ENCODE results near the gene RETSAT. TPM values are rescaled to one million over a fixed set of nuclear protein-coding genes. Genes with fewer than 3 reads are reported as not detected.

The RETSAT gene
- total RNA-seq = 16.6 TPM
- long read RNA-seq, transcript RETSAT-201 (11 exons, 3,100 nt) = major isoform, 5 of 10 reads
- long read RNA-seq, partial matches to known transcripts = 3 of 10 reads
- long read RNA-seq, other reads (novel, unspliced or antisense) = 2 of 10 reads

- intact Hi-C loops (cut with DNase I) = no loop called here
- DNase-seq (ENCODE audit: low spot score) = peak; percentile 98
Observed at GRCh38 chr2:85354286-85355072, at the start of gene RETSAT, which contains the start of gene ELMOD3. Gene RETSAT, minus strand, starts transcription at chr2:85354528. Its CDS starts 21 bp downstream, at chr2:85354507. Gene ELMOD3, plus strand, starts transcription at chr2:85354769. Its CDS starts 2,430 bp downstream, at chr2:85357199.

- intact Hi-C loops (cut with DNase I) = no loop called here
- no peak for DNase-seq (ENCODE audit: low spot score)
Observed at GRCh38 chr2:85401844-85402243, 47.5 kb upstream of the RETSAT start.

GRCh38 chr2:85401464-85401805 lies 47.1 kb upstream of the RETSAT start:
- intact Hi-C loops (cut with DNase I) = no loop called here

GRCh38 chr2:85400541-85401463 lies 46.5 kb upstream of the RETSAT start:
- intact Hi-C loops (cut with DNase I) = no loop called here

More at GRCh38 chr2:85401464-85401805, 47.1 kb upstream of the RETSAT start:
- DNase-seq (ENCODE audit: low spot score) = no peak

GRCh38 chr2:85400023-85400422 lies 45.7 kb upstream of the RETSAT start:
- intact Hi-C loops (cut with DNase I) = no loop called here
- DNase-seq (ENCODE audit: low spot score) = no peak

More at GRCh38 chr2:85400541-85401463, 46.5 kb upstream of the RETSAT start:
- no peak for DNase-seq (ENCODE audit: low spot score)

- no peak for DNase-seq (ENCODE audit: low spot score)
- intact Hi-C loops (cut with DNase I) = no loop called here
Observed at GRCh38 chr2:85399183-85399455, 44.8 kb upstream of the RETSAT start.

GRCh38 chr2:85398426-85399182 lies 44.3 kb upstream of the RETSAT start:
- no peak for DNase-seq (ENCODE audit: low spot score)
- intact Hi-C loops (cut with DNase I) = no loop called here

- intact Hi-C loops (cut with DNase I) = no loop called here
Observed at GRCh38 chr2:85397925-85398331, 43.6 kb upstream of the RETSAT start.

GRCh38 chr2:85396531-85397470 lies 42.5 kb upstream of the RETSAT start:
- DNase-seq (ENCODE audit: low spot score) = no peak
- intact Hi-C loops (cut with DNase I) = no loop called here

More at GRCh38 chr2:85397925-85398331, 43.6 kb upstream of the RETSAT start:
- DNase-seq (ENCODE audit: low spot score) = no peak

- intact Hi-C loops (cut with DNase I) = no loop called here
- DNase-seq (ENCODE audit: low spot score) = no peak
Observed at GRCh38 chr2:85395912-85396475, 41.7 kb upstream of the RETSAT start.

- no peak for DNase-seq (ENCODE audit: low spot score)
- intact Hi-C loops (cut with DNase I) = no loop called here
Observed at GRCh38 chr2:85394976-85395375, 40.6 kb upstream of the RETSAT start.

GRCh38 chr2:85394261-85394681 lies 39.9 kb upstream of the RETSAT start:
- intact Hi-C loops (cut with DNase I) = no loop called here
- DNase-seq (ENCODE audit: low spot score) = no peak

GRCh38 chr2:85393836-85394235 lies 39.5 kb upstream of the RETSAT start:
- intact Hi-C loops (cut with DNase I) = no loop called here
- DNase-seq (ENCODE audit: low spot score) = no peak

GRCh38 chr2:85390941-85391669 lies 36.8 kb upstream of the RETSAT start:
- intact Hi-C loops (cut with DNase I) = no loop called here
- DNase-seq (ENCODE audit: low spot score) = no peak

GRCh38 chr2:85388878-85389538 lies 34.7 kb upstream of the RETSAT start:
- intact Hi-C loops (cut with DNase I) = no loop called here
- DNase-seq (ENCODE audit: low spot score) = no peak

GRCh38 chr2:85387754-85388153 lies 33.4 kb upstream of the RETSAT start:
- intact Hi-C loops (cut with DNase I) = no loop called here
- no peak for DNase-seq (ENCODE audit: low spot score)

GRCh38 chr2:85385746-85386145 lies 31.4 kb upstream of the RETSAT start:
- DNase-seq (ENCODE audit: low spot score) = no peak
- intact Hi-C loops (cut with DNase I) = no loop called here

Measured in cardiac septum (tissue), 1 donor.